HG03103 (cell line): ENCODE results near the gene PRM1.

Source experiments
- ATAC-seq: cut with Tn5 transposase; IDR thresholded peaks from one replicate; pipeline ENCODE4 v1.9.1; 2021; ENCODE audit warnings: low read depth; ENCODE audit not compliant: unreplicated experiment

The PRM1 gene

DNA sequence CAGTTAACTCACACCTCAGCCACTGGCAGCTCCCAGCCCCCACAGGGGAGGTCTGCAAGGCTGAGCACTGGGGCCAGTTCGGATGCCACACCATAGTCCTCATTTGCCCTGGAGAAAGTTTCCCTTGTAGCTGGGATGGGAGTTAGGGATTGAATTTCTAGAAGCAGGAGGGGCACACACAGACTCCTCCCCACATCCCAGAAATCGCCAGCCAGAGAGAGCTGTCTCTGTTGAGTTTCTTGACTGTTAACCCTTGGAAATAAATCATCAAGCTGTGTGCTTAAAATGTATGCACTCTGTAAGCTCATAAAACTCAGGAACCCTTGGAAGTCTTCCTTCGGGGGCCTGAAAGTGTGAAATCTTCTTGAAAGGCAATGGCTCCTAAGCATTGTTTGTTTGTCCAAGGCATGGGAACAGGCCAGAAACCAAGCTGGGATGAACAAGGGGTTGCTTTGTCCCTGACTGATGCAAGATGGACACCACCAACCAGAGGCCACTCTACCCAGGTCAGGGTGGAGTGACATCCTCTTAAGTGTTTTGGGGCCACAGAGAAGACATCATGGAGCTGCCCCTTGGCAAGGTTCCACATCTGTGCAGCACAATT is 7.3 kb downstream of the PRM1 start:
- no peak for ATAC-seq

DNA sequence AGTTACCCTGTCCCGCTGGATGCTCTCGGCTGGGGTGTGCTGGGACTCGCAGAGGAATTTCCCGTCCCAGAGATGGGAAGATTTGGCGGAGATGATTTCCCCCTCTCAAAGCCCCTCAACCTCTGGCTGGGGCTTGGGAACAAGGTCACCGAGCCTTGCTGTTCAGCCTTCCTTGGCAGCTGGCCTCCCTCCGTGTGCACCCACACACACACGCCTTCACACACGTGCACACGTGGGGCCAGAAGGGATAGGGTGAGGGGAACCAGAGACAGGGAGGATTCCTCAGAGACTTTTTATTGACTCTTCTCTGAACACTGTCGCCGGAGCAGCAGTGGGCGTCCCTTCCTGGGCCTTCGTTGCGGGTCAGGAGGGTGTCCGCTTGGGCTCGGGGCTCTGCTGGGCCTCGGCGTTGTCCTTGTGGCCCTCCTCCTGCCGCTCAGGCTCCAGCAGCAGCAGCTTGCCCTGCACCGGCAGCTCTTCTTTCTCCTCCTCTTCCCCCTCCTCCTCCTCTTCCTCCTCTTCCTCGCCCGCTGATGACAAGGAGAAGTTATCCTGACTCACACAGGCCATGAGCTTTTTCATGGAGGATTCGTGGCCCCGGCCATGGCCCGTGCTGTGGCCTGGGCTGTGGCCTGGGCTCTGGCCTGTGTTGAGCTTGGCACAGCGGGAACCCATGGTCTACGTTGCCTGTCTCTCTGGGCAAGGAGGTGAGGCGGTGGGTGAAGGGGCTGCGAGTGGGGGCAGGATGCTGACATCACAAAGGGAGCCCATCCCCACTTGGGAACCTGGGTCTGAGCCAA is 8.0 kb downstream of the PRM1 start, which contains the start of gene PRM3:
TSS of gene PRM3 (minus strand) at position 709 of the 800 bp plus-strand sequence. CDS start at position 675, 34 bp downstream.
- ATAC-seq = no peak

DNA sequence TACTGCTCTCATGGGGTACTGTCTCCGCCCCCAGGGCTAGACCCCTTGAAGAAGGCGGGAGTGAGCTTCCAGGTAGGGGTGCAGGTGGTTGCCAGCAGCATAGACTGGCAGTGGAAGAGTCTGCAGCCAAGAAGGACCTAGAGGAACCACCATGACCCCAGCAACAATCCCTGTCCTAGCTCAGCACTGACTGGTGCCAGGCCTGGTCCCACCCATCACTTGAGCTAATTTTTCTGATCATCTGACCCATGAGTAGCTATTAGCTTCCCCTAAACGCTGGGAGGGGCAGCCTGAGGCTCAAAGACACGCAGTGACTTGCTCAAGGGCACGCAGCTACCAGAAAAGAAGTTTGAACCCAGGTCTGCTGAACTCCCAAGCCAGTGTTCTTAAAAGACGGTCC is 8.6 kb downstream of the PRM1 start:
- ATAC-seq = no peak

DNA sequence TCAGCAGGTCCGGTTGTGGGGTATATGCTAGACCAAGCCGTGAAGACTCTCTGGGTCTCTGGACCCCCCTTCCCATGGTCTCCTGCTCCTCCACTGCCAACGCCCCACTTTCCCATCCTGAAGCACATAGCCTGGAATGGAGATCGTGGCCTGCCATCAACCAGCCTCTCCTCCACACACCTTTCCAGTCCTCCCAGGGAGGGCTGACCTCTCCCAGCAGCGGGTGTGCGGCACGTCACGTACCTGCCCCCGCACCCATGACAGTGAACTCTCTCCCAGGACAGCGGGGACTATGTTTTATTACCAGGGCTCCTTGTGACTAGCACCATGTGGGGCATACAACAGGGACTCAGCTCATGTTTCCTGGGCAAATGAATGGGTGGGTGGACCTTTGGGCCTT is 9.5 kb downstream of the PRM1 start:
- ATAC-seq = no peak

DNA sequence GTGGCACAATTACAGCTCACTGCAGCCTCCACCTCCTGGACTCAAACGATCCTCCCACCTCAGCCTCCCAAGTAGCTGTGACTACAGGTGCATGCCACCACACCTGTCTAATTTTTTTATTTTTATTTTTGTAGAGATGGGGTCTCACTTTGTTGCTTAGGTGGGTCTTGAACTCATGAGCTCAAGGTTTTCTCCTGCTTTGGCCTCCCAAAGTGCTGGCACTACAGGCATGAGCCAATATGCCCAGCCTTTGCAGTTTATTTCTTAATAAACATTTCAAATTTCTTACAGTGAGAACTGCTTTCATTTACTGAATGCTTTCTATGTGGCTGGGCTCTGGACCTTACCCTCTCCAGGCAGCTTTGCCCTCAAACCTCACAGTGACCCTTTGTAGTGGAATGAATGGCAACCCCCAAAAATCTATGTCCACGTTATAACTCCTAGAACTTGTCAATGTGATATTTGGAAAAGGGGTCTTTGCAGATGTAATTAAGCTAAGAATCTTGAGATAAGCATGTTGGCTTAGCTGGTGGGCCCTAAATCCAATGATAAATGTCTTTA is 10.4 kb downstream of the PRM1 start:
- no peak for ATAC-seq

DNA sequence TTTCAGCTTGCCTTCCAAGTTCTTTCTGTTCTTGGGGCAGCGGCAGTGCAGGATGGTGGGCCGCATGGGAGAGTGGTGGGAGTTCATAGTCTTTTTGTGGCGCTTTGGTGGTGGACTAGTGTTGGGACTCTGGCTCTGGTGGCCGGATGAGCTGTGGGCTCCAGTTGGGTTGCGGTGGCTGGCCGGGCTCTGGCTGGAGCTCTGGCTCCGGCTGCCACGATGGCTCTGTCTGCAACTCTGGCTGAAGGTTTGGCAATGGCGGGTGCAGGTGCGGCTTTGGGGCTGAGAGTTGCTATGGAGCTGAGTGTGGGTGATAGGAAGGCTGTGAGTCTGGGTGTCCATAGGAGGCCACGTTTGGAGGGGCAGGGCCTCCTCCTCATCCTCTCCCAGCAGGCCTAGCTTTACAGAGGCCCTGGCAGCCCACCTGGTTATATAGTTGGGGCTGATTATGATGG is 12.2 kb downstream of the PRM1 start, which contains the start of gene TNP2:
TSS of gene TNP2 (minus strand) at position 405 of the 455 bp plus-strand sequence. CDS start at position 342, 63 bp downstream.
- no peak for ATAC-seq

DNA sequence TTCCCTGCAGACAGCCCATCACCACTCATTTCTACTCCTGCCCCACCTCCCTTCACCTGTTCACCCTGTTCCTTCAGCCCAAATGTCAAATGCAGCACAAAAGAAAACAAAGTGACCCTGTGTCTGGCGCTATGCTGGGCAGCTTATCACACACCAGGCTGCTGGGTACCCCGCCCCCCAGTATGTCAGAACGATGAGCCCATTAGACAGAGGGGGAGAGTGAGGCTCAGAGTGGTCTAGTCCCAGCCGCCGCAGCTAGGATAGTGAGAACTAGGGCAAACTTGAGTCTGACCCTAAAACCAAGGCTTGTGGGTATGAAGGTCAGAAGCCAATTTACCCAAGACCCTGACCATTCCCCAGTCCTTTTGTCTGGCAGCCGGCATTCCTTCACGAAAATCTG is 16.0 kb downstream of the PRM1 start:
- no peak for ATAC-seq

DNA sequence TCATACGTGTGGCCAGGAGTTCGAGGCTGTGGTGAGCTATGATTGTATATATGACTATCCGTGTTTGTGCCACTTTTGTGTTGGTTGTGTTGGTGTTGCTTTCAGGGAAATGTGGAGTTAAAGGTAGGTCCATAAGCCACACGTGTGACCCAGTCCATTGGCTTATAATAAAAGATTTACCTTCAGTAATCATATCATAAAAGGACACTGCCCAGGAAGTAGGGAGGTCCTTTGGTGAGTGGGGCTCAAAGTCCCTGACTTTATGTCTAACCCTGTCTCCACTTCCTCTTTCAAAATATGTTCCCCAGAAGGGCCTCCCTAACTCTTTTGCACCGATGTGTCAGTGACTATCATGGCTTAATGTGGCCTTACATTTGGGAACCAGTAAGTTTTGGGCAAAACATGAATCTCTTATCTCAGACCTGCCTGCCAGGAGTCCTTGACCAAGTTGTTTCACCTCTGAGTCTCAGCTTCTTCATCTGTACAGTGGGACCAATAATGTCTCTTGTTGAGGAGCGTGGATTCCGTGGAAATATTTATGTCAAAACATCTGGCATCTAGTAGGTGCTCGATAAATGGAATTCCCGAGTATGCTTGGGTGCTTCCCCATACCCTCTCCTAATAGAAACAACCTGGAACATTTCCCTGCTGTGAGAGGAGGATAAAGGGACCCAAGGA is 16.8 kb downstream of the PRM1 start:
- no peak for ATAC-seq

DNA sequence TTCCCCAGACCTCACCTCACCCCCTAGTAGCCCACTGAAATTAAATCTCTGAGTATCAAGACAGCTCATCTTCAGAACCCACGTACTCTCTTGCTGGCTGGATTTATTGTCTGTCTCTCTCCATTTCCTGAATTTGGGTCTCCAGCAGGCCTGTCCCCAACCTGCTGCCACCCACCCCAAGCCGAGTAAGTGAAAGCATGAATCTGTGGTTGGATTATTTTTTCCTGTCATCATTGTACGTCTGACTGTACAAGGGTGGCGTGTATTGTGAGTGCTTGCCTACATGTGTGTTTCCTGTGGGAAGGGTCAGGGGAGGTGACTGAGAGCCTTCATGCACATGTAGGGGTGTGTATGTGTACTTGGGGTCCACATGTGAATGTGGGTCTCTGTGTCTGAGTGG is 17.4 kb downstream of the PRM1 start:
- no peak for ATAC-seq

DNA sequence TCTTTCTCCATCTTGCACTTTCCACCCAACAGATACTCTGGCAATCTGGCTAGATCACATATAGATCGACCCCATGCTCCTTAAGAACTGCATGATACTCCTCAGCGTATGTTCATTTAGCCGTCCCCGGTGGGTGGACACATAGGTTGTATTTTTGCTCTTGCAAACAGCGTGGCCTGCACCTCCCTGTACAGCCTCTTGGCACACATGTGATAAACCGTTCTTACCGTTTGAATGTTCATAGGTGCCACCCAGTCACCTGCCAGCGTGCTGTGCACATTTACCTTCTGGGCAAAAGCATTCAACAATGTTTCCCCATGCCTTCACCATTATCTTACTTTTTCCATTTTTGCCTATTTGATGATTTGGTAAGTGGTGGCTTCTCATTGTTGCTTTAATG is 18.2 kb downstream of the PRM1 start:
- no peak for ATAC-seq

DNA sequence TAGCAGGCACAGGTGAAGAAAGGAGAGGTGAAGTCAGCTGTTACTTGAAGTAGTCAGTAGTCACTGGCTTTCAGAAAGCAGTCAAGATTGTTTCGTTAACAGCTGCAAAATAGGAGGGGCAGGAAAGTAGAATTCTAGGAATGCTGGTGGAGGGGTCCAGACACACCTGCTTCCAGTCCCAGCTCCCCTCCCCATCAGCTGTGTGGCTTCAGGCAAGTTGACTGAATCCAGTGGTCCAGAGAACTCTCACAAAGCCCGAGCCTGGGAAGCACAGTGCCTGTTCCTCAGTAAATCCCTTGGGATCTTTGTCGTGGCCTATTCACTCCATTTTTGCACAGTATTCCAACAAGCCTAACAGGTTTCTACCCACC is 20.5 kb downstream of the PRM1 start:
- no peak for ATAC-seq

DNA sequence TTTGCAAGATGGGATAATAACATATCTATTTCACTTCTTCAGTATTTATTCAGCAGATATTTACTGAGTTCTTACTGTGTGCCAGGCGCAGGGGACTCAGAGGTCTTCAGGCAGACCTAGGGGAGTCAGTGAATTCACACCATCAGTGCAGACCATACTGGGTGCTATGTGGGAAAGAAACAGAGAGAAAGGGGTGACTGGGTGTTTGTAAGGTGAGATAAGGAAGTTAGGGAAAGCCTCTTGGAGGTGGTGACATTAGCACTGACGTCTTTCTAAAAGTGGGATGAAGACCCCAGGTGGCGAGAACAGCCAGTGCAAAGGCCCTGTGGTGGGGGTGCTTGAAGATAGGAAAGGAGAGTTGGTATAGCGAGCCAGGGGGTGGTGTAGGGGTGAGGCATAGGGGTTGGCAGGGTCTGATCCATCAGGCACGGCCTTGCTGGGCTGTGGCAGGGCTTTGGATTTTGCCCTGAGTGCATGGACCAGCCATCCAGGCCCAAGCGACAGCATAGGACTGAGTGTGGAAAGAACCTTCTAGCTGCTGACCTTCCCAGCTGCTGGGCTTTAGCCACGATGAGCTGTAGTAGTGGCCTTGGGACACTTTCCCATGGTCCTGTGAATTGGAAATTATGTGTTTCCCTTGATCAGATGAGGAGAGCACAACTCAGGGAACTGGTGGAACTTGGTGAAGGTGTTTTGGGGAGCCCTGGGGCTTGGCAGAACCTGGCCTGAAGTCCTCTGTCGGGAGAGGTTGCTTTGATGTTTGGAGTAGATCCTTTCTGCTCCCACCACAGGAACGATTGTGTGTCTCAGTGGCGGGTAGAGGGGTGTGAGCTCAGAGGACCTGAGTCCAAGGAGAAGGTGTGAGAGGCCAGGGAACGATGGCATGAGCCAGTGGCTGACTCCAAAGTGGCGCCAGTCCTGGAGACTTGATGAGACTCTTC is 21.2 kb downstream of the PRM1 start:
- no peak for ATAC-seq

DNA sequence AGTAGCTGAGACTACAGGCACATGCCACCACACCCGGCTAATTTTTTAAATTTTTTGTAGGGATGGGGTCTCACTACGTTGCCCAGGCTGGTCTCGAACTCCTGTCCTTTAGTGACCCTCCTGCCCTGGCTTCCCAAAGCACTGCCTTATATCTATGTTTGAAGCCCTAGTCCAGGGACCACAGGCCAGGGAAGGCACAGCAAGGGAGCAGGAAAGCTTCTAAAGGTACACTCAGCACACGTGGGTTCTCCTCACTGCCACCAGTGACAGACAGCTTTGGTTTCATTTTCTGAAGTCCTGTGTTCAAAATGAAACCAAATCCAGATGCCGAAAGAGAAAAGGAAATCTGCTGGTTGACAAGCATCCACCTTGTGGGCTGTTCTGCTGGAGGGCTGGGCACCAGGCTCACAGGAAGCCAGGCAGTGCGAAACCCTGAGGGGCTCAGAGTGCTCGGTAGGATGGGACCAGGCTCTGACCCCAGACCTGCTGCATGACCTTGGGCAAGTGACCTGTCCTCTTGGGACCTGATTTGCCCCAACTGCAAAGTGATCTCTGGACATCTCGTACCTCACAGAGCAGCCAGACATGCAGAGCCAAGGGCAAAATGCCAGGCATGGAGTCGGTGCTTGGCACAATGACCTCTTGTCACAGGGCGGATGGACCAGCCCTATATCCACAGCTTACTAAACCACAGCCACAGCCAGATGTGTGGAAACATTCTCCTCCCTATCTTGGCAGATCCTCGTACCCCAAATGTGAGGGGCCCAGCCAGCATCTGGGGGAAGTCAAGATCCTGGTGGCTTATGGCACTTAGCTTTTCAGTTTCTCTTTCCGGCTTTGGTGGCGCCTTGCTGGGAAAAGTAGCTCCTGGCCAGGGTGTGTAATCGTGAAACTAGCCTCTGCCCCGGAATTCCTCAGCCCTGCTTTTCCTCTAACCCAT is 22.3 kb downstream of the PRM1 start:
- no peak for ATAC-seq

DNA sequence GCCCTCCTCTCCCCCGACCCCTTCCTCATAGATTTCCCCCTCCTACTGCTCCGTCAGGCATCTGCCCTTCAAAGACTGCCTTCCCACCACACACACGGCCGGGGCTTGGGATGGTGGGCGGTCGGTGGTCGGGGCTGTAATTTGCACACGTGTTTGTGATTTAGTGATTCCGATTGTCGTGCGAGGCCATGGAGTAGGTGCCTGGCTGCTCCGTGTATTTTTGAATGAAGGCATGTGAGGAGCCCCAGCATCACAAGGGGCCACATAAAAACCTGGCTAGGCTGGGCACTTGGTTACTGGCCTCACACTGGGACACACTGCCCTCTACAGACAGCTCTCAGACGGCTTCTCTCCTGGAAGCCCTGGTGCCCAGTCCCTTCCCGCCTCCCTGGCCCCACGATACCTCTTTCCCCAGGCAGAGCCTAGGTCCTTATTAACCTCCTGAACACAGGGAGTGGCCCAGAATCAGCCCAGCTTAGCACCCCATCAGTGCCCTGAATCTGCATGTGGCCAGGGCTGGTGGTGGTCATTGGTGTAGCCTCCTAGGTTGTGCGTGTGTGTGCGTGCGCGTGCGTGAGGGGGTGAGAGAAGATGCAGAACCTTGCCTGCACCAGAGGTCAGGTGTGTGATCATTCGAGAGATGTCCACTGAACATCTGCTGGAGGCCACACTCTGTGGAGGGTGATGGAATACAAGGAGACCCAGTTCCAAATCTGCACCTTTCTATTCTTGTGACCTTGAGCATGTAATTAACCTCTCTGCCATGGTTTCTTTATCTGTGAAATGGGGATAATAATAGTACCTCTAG is 23.8 kb downstream of the PRM1 start:
- no peak for ATAC-seq

DNA sequence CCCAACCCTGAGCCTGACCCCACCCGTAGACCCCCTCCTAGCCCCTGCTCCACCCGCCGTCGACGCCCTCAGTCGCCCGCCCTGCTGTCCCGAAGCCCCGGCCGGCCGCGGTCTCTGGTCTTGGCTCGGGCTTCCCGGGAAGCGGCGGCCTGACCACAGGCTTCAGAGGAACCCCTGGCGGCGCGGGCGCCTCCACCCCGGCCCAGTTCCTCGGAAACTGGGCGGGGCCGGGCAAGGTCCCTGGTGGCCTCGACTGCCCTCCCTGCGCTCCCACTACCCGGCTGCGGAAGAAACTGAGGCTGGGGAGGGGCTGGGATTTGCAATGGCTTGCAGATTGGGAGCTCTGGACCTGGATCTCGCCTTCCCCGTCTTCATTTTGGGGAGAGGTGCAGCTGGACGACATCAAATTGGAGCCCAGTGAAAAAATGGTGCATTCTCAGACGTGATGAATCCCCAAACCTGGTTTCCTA is 24.4 kb downstream of the PRM1 start:
- no peak for ATAC-seq

DNA sequence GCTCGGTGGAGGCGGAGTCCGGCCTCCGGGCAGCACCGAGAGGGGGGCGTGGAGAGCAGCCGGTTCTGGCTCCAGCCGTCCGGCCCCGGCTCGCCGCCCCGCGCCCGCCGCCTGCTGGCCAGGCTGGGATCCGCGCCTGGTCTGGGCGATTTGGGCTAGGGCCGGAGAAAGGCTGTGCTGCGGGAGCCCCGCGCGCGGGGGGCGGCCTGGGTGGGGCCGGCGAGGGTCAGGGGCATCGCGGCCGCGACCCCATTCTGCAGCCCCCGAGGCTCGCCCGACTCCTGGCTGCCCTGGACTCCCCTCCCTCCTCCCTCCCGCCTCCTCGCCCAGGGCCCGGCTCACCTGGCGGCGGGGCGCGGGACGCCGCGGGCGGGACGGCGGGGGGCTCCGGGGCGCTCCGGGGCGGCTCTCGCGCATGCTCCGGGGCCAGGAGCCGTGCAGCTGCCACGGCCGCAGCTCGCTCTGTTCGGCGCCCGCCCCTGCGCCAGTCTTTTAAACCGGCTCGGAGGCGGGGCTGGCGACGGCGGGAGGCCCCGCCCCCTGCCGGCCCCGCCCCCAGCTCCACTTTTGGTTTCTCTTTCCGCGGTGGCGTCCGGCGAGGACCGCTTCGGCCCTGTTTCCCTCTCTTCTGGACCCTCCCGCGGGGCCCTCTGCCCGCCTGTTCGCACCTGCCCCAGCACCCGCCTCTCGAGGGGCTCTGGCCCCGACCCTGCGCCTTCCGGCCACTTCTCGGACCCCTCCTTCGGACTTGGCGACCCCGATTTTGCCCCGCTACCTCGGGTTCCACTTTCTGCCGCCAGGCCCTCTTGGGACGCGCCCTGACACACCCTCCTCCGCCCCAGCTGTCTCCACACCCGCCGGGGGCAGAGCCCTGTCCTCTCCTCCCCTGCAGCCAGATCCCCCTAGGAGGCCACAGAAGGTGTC is 25.1 kb downstream of the PRM1 start, which contains the start of gene SOCS1:
TSS of gene SOCS1 (minus strand) at position 468 of the 924 bp plus-strand sequence. CDS start 726 bp downstream, outside the sequence.
- peak; percentile 42 for ATAC-seq
